ENCODE measurements around the gene FIG4.

- TF ChIP-seq POLR2A (IDR thresholded peaks at IDR 0.05) = no peak
- TF ChIP-seq, protein P1, sequence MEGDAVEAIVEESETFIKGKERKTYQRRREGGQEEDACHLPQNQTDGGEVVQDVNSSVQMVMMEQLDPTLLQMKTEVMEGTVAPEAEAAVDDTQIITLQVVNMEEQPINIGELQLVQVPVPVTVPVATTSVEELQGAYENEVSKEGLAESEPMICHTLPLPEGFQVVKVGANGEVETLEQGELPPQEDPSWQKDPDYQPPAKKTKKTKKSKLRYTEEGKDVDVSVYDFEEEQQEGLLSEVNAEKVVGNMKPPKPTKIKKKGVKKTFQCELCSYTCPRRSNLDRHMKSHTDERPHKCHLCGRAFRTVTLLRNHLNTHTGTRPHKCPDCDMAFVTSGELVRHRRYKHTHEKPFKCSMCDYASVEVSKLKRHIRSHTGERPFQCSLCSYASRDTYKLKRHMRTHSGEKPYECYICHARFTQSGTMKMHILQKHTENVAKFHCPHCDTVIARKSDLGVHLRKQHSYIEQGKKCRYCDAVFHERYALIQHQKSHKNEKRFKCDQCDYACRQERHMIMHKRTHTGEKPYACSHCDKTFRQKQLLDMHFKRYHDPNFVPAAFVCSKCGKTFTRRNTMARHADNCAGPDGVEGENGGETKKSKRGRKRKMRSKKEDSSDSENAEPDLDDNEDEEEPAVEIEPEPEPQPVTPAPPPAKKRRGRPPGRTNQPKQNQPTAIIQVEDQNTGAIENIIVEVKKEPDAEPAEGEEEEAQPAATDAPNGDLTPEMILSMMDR (IDR thresholded peaks at IDR 0.05) = no peak
Observed at GRCh38 chr6:109801794-109802193, 110.7 kb downstream of the FIG4 start.

Measured in vagina (tissue), 2 donors.